Osteocyte (in vitro differentiated cells): Measurements from ENCODE around the gene HYAL3. TPM values are rescaled to one million over a fixed set of nuclear protein-coding genes. Genes with fewer than 3 reads are reported as not detected.
"Not testable (repeated sequence)": the region's sequence is repeated elsewhere in the genome, so short reads cannot be mapped to it uniquely, and the experiment has no call there.

Source experiments
- DNase-seq: peaks from one replicate; pipeline ENCODE4 v3.0.0; 2021; ENCODE audit warnings: mixed read lengths; ENCODE audit not compliant: unreplicated experiment; ENCODE audit errors: extremely low spot score
- H3K27ac Mint-ChIP-seq: one replicate; pipeline ENCODE4 v1.8.0; 2021; ENCODE audit warnings: mild to moderate bottlenecking, mixed read lengths; ENCODE audit not compliant: unreplicated experiment
- H3K27me3 Mint-ChIP-seq: one replicate; pipeline ENCODE4 v1.8.0; 2021; ENCODE audit warnings: mixed read lengths; ENCODE audit not compliant: unreplicated experiment
- H3K36me3 Mint-ChIP-seq: one replicate; pipeline ENCODE4 v1.8.0; 2021; ENCODE audit warnings: mixed read lengths; ENCODE audit not compliant: unreplicated experiment
- H3K4me1 Mint-ChIP-seq: one replicate; pipeline ENCODE4 v1.8.0; 2021; ENCODE audit warnings: mixed read lengths; ENCODE audit not compliant: unreplicated experiment
- H3K4me3 Mint-ChIP-seq: one replicate; pipeline ENCODE4 v1.8.0; 2021; ENCODE audit warnings: mild to moderate bottlenecking, moderate library complexity, mixed read lengths; ENCODE audit not compliant: unreplicated experiment
- H3K9me3 Mint-ChIP-seq: one replicate; pipeline ENCODE4 v1.8.0; 2021; ENCODE audit warnings: mixed read lengths; ENCODE audit not compliant: unreplicated experiment
- total RNA-seq: library from RNA; stranded (reverse); gene quantifications from 2 replicates; pipeline ENCODE4 v1.2.1, GENCODE V29; 2021
- TF ChIP-seq, protein P1 (sequence below): fragments of 200-600 bp; sonication (generic); IDR thresholded peaks from 2 replicates; pipeline ENCODE4 v1.5.0; 2021; ENCODE audit warnings: antibody characterized with exemption, mild to moderate bottlenecking, moderate library complexity

Gene HYAL3
- total RNA-seq, 1 donor from 2014 or later: 2.3 TPM

DNA sequence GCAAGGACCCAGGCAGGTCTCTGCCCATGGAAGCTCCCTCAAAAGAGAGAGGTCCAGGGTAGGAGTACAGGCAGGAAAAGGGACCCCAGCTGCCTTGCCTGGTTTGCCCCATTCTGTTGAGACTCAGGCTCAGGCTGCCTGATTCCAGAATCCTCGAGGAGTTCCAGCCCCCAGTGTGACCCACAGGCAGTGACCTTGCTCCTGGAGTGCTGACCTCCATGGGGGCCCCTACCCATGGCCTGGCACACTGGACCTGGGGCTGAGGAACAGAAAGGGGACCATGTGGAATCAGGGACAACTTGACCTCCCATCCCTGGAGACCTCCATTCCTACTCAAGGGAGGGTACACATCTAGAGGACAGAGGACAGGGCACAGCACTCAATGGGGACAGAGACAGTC, 33.6 kb downstream of the HYAL3 start:
- Mint-ChIP-seq H3K4me3 (no peak overlapping the region), H3K27me3 (no peaks in the 10 kb centered on the region), H3K27ac (peak overlapping the region; percentile 70), H3K36me3 (no peaks in the 10 kb centered on the region), H3K4me1 (peaks cover 84% of the 10 kb centered on the region), H3K9me3 (no peaks in the 10 kb centered on the region)
- TF ChIP-seq, protein P1, sequence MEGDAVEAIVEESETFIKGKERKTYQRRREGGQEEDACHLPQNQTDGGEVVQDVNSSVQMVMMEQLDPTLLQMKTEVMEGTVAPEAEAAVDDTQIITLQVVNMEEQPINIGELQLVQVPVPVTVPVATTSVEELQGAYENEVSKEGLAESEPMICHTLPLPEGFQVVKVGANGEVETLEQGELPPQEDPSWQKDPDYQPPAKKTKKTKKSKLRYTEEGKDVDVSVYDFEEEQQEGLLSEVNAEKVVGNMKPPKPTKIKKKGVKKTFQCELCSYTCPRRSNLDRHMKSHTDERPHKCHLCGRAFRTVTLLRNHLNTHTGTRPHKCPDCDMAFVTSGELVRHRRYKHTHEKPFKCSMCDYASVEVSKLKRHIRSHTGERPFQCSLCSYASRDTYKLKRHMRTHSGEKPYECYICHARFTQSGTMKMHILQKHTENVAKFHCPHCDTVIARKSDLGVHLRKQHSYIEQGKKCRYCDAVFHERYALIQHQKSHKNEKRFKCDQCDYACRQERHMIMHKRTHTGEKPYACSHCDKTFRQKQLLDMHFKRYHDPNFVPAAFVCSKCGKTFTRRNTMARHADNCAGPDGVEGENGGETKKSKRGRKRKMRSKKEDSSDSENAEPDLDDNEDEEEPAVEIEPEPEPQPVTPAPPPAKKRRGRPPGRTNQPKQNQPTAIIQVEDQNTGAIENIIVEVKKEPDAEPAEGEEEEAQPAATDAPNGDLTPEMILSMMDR: no peak
- no peak for DNase-seq

DNA sequence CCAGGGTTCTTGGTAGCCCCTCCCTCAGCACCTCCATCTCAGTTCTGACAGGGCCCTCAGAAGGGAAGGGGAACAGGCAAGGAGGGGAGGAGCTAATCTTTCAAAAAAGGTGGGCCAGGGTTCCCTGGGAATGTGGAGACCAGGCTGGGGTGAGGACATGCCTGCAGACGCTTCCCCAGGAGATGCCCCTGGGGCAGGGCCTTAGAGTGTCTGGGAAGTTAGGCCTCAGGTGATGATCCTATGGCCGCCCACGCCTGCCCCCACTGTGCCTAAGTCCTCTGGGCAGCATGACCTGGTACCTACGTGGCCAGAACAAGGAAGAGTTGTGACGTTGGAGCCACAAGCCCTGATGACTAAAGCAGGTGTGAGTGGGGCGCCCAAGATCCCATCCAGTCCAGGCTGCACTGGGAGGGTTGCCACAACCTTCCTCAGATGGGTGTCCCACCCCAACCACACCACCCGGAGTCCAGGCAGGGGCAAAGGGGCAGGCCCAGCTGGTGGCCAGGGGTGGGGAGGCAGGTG, 34.2 kb downstream of the HYAL3 start:
- no peaks in the 10 kb centered on the region for H3K27me3 Mint-ChIP-seq
- no peak for DNase-seq
- H3K4me1 Mint-ChIP-seq: peaks cover 86% of the 10 kb centered on the region
- no peaks in the 10 kb centered on the region for H3K9me3 Mint-ChIP-seq
- TF ChIP-seq, protein P1: no peak
- peak overlapping the region; percentile 89 for H3K27ac Mint-ChIP-seq
- H3K36me3 Mint-ChIP-seq: no peaks in the 10 kb centered on the region
- no peak overlapping the region for H3K4me3 Mint-ChIP-seq

DNA sequence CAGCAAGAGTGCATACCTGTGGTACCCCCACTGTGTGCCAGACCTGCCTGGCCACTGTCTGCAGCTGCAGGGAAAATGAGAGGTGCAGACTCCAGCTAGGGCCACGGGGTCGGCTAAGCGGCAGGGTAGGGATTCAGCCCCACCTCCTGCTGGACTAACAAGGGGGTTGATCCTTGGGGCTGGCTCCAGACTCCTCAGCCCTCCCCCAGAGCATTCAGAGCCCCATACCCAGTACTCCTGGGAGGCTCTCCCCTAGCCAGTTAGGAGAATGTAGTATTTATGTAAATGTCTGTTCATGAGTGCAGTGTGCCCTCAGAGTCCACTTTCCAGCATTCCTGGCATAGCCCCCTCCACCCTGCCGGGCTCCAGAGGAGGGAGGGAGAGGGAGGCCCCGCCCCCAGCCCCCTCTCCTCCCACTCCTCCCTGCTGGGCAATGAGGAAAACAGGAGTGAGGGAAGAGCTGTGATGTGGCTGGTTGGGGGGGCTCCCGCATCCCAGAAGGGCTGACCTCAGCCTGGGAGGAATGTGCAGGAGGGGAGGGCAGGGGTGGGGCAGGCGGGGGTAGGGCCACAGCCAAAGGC, 34.7 kb downstream of the HYAL3 start:
- no peaks in the 10 kb centered on the region for H3K27me3 Mint-ChIP-seq
- TF ChIP-seq, protein P1: no peak
- H3K9me3 Mint-ChIP-seq: no peaks in the 10 kb centered on the region
- DNase-seq: peak; percentile 94
- no peaks in the 10 kb centered on the region for H3K36me3 Mint-ChIP-seq
- no peak overlapping the region for H3K4me3 Mint-ChIP-seq
- H3K27ac Mint-ChIP-seq: peak overlapping the region; percentile 89
- peaks cover 84% of the 10 kb centered on the region for H3K4me1 Mint-ChIP-seq

DNA sequence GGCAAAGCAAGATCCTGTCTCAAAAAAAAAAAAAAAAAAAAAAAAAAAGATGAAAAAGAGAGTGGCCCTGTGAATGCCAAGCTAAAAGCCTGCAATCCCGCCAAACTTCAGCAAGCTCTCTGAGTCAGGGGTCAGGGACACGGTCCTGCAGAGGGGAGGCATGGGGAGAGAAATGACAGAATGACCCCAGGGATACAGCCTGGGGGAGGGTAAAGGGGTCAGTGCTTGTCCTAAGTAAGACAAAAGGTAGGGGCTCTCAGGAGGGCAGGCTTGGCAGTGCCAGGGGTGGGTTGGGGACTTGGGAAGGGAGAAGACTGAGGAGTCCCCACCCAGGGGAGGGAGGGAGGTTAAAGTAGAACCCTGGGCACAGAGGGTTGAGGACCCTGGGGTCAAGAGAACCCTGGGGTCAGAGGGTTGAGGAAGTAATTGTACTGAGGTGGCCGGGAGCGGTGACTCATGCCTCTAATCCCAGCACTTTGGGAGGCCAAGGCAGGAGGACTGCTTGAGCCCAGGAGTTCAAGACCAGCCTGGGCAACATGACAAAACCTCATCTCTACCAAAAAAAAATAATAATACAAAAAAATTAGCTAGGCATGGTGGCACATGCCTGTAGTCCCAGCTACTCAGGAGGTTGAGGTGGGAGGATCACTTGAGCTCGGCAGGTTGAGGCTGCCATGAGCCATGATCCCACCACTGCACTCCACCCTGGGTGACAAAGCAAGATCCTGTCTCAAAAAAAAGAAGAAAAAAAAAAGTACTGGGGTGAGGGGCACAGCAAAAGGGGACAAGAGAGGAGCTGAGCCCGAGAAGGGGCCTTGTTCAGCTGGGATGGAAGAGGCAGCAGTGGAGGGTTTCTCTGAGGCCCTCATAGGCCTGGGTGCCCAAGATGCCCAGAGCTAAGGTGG, 35.5 kb downstream of the HYAL3 start:
- H3K4me3 Mint-ChIP-seq: no peak overlapping the region
- TF ChIP-seq, protein P1: no peak
- H3K9me3 Mint-ChIP-seq: no peaks in the 10 kb centered on the region
- H3K4me1 Mint-ChIP-seq: peaks cover 78% of the 10 kb centered on the region
- H3K27ac Mint-ChIP-seq: peak overlapping the region; percentile 89
- no peaks in the 10 kb centered on the region for H3K36me3 Mint-ChIP-seq
- no peaks in the 10 kb centered on the region for H3K27me3 Mint-ChIP-seq
- DNase-seq: no peak

DNA sequence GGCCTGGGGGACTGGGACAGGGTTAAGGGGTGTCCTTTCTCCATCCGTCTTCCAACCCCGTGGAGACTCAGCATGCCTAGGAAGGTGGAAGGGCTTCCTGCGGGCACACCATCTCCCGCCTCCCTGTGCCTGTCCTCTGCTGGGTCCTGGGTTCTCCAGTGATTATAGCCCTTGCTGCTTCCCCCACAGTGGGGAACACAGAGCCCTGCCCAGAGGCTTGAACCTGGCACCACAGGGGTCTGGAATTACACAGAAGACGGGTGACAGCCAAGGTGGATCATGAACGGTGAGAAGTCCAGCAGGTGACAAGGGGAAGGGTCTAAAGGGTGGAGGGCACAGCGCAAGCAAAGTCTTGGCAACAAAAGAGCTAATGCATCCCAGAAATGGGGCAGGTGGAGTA, 36.4 kb downstream of the HYAL3 start:
- no peak for DNase-seq
- H3K4me1 Mint-ChIP-seq: peaks cover 69% of the 10 kb centered on the region
- no peaks in the 10 kb centered on the region for H3K27me3 Mint-ChIP-seq
- H3K4me3 Mint-ChIP-seq: no peak overlapping the region
- H3K36me3 Mint-ChIP-seq: peaks cover 3% of the 10 kb centered on the region
- peak overlapping the region; percentile 89 for H3K27ac Mint-ChIP-seq
- H3K9me3 Mint-ChIP-seq: no peaks in the 10 kb centered on the region
- TF ChIP-seq, protein P1: no peak

DNA sequence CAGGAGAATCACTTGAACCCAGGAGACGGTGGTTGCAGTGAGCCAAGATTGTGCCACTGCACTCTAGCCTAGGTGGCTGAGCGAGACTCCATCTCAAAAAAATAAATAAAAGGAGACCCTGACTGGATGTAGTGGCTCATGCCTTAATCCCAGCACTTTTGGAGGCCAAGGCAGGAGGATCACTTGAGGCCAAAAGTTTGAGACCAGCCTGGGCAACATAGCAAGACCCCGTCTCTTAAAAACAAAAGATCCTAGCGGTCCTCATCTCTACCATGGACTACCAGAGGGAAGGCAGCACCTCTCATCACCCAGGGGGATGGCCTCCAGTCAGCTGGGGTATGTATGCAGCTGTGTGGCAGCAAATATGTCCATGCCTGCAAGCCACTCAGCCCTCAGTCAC, 37.0 kb downstream of the HYAL3 start:
- not testable (repeated sequence) for H3K27ac Mint-ChIP-seq, DNase-seq, H3K9me3 Mint-ChIP-seq, H3K36me3 Mint-ChIP-seq, H3K27me3 Mint-ChIP-seq, H3K4me3 Mint-ChIP-seq
- H3K4me1 Mint-ChIP-seq: peaks cover 65% of the 10 kb centered on the region
